ENCODE data around the gene ODF4.

DNA sequence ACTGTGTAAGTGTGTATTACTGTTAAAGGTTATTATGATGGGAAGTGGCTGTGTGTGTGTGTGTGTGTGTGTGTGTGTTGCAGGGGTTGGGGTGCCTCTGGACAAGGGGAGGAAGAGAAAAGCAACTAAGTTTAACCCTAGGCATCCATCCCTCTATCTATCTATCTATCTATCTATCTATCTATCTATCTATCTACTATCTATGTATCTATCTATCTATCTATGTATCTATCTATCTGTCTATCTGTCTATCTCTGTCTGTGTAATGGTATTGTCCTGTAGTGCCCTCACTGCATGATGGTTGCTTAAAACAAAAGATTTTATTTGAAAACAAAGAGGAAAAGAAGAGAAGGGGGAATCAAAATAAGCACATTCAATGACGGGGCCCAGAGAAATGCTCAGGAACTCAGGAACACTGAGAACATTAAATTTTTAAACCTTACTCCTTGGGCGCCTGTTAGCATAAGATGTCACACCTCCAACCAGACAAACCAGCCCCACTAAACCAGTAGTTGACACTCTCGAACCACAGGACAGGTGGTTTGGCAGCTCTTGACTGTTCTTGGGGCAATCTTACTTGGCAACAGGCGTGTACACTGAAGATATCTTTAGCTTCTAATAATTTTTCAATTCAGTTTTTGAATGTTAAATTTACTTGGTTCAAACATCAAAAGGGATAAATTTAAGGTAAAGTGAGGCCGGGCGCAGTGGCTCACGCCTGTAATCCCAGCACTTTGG is 48.4 kb downstream of the ODF4 start:
- TF ChIP-seq EP300 (IDR thresholded peaks at IDR 0.05), result no peak
- no peak for TF ChIP-seq CTCF (IDR thresholded peaks at IDR 0.05)
